Activated naive CD4-positive, alpha-beta T cell treated with anti-CD3 and anti-CD28 coated beads, Interleukin-2, amount 50 U/mL, for 16 hours (primary cell): ENCODE measurements around the gene C1QTNF4.
"Not testable (repeated sequence)": the region's sequence is repeated elsewhere in the genome, so short reads cannot be mapped to it uniquely, and the experiment has no call there.

Experiments
- DNase-seq: peaks from one replicate; pipeline ENCODE4 v3.0.0-alpha.2; 2020

The C1QTNF4 gene

DNA sequence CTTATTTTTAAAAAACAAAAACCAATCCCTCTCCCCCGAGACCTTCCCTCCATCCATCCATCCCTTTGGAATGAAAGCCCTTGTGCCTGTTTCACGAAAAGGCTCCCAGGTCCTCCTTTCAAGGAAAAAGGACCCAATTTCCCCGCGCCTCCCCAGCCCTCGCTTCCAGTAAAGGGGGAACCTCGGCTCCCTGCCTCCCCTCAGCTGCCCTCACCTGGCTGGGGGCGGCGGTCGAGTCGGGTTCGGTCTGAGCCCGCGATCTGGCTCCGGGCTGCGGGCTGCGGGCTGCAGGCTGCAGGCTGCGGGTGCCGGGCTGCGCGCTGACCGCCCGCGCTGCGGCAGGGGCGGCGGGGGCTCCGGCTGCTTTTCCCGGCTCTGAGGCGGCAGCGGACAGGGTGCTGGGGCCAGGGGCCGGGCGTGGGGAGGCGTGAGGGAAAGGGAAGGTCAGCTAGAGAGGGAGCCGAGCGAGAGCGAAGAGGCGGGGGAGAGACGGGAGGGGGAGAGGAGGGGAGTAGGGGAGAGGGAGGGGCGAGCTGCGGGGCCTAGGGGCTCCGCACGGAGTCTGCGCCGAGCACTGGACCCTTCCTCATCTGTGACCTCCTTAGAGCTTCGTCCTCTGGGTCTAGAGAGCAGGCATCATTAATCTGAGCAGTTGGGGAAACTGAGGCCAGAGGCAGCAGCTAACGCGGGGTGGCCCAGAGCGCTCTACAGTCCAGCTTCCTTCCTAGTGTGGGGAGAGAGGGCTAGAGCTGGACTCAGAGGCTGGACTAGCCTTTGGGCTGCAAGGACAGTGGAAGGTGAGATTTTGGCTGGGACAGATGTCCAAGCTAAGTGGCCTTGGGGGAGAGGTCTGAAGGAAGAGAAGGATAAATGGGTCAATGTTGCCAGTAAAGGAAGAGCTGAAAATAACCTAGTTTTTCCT is at the start of gene C1QTNF4:
Gene C1QTNF4, minus strand, starts transcription at position 478 of the 922 bp plus-strand sequence. CDS start 3,601 bp downstream, outside the sequence.
- DNase-seq, result no peak

GRCh38 chr11:47642099-47642855 is 48.1 kb upstream of the C1QTNF4 start, which contains the start of gene MTCH2:
TSS of gene MTCH2 (minus strand) at chr11:47642559. CDS start at chr11:47642465, 94 bp downstream.
- DNase-seq, result peak; percentile 94

DNA sequence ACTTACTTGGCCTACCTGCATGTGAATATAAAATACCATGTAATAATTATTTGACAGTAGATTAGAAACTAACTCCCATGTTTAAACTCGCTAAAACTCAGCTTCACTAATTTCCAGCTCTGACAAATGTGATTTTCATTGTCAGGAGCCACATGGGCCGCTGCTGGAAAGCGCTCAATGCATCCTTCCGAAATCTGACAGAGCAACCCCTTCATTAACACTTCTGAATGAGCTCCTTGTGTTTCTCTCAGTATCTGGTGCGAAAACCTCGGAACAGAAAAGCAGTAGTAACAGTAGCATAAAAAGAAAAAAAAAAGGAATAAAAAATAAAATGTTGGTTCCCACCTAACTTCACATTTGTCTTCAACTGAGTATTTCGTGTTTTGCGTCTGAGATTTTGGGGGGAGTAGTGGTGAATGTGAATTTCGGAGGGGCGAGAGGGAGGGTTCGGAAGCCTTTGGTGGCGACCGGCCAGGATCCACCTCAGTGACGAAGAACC is 47.4 kb upstream of the C1QTNF4 start:
- no peak for DNase-seq

DNA sequence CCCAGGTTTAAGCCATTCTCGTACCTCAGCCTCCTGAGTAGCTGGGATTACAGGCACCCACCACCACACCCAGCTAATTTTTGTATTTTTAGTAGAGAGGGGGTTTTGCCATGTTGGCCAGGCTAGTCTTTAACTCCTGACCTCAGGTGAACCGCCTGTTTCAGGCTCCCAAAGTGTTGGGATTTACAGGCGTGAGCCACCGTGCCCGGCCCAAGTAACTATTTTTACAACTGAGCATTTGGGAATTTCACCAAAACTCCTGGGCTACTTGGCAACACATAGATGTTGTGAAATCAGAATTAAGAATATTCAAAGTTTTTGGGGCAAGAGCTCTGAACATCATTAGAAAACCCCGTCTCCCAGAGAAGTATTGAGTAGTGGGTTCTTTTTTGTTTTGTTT is 46.3 kb upstream of the C1QTNF4 start:
- not testable (repeated sequence) for DNase-seq

DNA sequence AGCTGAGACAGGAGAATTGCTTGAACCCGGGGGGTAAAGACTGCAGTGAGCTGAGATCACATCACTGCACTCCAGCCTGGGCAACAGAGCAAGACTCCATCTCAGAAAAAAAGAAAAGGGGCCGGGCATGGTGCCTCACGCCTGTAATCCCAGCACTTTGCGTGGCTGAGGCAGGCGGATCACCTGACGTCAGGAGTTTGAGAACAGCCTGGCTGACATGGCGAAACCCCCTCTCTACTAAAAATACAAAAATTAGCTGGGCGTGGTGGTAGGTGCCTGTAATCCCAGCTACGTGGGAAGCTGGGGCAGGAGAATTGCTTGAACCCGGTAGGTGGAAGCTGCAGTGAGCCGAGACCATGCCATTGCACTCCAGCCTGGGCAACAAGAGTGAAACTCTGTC is 42.1 kb upstream of the C1QTNF4 start:
- DNase-seq, result not testable (repeated sequence)

DNA sequence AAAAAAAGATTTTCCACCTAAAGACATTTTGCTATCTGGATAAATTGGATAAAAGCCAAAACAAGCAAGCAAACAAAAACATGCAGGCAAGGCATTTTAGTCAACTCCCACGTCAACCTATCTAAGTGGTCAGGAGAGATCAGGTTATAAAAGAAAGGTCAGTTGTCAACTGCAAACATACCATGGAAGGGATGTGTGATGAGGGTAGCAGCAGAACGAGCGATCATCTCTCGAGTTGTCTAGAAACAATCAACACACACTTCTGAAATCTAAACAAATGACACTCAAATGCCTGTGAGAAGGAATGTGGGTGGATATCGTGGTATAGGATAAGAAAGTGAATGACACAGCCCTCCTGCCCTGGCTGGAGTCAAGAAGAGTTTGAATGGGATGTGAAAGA is 37.3 kb upstream of the C1QTNF4 start:
- no peak for DNase-seq

GRCh38 chr11:47628026-47628425 is 33.8 kb upstream of the C1QTNF4 start:
- no peak for DNase-seq

- DNase-seq, result no peak
Observed at GRCh38 chr11:47626234-47626633, 32.0 kb upstream of the C1QTNF4 start.

DNA sequence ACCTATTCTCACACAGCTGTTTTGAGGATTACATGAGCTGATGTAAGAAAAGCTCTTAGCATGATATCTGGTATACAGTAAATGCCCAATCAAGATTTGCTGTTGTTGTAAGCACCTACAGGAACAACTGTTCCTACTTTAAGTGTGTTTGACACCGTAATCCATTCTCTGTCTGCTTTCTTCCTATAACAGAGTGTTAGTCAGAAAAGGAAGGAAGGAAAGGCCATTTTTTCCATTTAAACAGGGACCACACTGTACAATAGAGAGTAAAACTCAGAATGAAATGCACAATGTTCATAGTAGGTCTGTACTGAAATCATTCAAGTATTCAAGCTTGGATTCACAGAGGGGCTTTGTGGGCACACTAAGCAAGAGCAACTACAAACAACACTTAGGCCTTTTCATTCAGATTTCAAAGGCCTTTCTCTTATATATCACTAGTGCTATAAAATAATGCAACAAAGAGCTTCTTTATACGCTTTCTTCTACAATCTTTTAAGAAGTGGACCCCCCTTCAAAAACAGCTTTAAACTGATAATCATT is 26.7 kb upstream of the C1QTNF4 start:
- DNase-seq, result no peak

GRCh38 chr11:47617417-47617809 is 23.2 kb upstream of the C1QTNF4 start:
- DNase-seq, result no peak

- DNase-seq, result no peak
Observed at GRCh38 chr11:47616726-47617416, 22.7 kb upstream of the C1QTNF4 start.

- DNase-seq, result no peak
Observed at GRCh38 chr11:47615249-47615648, 21.0 kb upstream of the C1QTNF4 start.

DNA sequence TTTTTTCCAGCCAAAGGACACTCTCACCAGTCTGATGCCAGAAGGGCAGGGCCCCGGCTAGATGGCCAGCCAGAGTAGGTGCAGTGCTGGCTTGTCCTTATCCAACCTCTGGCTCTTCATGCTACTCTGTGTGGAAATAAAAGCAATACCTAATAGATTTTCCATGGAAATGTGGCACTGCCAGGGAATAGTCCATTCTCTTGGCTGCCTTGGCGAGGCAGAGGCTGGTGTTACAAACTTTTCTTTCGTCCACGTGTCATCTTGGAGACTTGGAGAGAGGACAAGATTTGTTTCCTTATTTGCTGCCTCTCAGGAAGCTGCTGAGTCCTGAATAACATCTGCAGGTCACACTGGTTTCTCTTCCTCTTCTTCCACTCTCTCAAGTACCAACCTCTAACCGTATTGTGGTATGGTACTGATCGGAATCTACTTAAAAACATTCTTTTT is 17.2 kb upstream of the C1QTNF4 start:
- no peak for DNase-seq

- DNase-seq, result no peak
Observed at GRCh38 chr11:47609675-47610074, 15.5 kb upstream of the C1QTNF4 start.

DNA sequence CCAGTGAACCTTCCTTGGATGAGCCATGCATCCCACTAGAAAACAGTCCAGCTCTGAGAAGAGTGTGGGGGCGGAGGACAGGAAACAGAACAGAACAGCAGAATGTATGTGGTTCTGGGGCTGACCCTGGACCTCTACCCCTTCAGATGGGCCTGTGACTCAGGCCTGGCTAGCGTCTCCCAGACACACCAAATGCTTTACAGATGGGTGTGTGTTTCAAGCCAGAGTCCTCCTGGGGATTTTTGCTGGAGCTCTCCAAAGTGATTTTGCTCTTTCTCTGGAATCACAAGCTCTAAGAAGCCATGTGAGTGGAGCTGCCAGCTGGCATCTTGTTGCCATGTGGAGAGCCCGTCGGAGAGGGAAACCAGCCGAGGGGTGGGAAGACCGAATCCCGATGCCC is 13.2 kb upstream of the C1QTNF4 start:
- no peak for DNase-seq

DNA sequence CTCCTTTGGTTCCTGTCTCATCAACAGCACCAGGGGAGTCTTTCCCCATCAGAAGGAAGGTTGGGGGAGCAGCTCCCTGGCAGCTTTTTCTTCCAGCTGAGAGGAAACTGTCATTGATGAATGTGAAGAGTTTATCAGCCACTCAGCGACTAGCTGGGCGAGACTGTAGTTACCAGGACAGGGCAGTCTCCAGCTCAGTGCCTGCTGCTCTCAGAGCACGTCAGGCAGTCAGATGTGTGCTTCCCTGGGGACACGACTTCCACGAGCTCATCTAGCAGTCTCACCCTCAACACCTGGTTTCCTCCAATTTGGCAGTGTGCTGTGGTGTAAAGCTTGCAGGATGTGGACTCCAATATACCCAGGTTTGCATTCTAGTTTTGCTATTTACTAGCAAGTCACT is 12.5 kb upstream of the C1QTNF4 start:
- no peak for DNase-seq

GRCh38 chr11:47605921-47606320 is 11.7 kb upstream of the C1QTNF4 start:
- DNase-seq, result no peak

- no peak for DNase-seq
Observed at GRCh38 chr11:47603295-47603694, 9.1 kb upstream of the C1QTNF4 start.

GRCh38 chr11:47599902-47600301 is 5.7 kb upstream of the C1QTNF4 start:
- no peak for DNase-seq

DNA sequence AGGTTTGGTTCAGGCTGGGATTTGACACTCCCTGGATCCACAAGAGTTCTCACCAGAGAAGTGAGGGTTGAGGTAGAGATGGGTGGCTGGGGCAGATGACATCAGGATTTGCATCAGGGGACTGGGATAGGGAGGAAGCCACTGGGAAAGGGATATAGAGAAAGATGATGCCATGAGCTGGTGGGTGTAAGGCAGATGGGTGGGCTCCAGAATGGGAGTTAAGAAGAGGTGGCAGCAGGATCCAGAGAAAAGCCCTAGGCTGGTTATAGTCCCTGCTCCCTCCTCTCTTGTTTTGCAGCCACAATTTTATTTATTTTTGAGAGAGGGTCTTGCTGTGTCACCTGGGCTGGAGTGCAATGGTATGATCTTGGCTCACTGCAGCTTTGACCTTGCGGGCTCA is 1.8 kb upstream of the C1QTNF4 start:
- DNase-seq, result no peak

GRCh38 chr11:47595029-47595428 is 818 bp upstream of the C1QTNF4 start:
- DNase-seq, result no peak

DNA sequence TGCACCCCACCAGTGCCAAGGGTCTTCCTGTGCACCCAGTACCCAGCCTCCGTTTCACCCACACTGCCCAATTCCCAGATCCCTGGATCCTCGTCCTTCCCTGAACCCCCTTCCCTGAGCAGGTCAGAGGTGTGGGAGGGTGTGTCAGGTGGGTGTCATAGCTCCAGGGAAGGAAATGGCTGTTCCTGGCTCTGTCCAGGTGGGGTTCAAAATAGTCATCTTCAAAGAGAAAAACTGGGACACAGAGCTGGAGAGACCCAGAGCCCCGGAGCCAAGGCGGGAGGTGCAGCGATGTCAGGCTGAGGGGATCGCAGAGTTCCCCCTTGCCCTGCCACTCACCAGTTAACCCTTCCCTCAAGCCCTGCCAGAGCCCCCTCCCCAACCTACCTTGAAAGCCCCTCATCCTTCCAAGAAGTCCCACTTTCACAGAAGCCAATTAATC is 698 bp downstream of the C1QTNF4 start:
- no peak for DNase-seq

- no peak for DNase-seq
Observed at GRCh38 chr11:47592970-47593369, 1.2 kb downstream of the C1QTNF4 start.
